Effector CD4-positive, alpha-beta T cell (primary cell): Measurements from ENCODE around the gene GBF1.

ENCODE experiments used
- DNase-seq: peaks from one replicate; pipeline ENCODE4 v3.0.0-alpha.2; 2020

Gene GBF1

DNA sequence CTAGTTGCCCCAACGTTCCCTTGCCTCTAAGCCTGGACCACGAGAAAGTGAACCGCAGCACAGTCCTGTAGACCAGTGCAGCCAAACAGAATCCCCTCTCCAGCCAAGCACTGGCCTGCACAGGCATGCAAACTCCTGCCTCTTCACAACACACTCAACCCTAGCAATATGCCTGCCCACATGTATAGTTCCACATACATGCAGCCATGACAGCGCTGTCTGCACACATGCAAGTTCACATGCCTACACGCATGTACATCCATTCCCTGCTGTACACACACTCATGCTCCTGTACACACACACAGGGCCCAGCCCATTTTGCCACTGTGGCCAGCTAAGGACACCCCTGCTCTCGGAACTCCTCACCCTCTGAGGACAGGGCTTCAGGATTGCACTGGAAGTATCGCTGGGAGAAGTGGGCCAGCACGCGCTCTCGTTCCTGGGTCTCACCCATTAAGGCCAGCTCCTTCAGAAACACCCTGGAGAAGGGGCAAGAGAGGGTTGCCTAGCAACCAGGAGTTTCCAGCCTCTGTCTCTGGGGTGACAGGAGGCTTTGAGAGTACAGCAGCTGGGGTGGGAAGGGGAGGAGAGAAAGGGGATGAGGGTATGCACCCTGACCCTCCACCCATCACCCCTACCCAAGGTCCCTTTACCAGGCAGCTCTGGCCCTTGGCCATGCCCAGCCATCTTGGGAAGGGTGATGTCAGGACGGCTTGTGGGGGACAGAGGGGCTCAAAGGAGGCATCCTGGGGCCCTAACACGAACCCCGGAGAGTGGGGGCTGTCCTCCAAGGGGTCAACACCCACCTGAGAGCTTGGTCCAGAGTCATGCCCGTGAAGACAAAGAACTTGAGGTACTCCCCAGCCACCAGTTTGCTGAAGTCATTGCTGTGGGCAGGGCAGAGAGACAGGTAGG lies 166.3 kb downstream of the GBF1 start:
- no peak for DNase-seq

DNA sequence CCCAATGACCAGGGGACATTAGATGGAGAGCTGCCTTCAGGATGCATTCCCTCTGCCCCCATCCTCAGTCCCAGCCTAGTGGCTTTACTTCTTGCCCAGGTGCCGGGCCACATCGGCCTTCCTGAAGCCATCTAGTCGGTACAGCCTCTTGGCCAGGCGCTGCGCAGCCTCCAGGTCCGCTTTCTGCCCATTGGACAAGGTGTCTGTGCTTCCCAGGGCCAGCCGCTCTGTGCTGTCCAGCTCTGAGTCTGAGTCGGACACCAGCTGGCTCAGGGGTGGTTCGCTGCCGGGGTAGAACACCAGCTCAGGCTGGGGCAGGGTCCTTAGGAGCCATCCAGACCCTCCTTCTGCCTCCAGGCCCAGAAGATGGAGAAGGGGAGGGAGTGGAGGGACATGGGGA lies 167.0 kb downstream of the GBF1 start:
- no peak for DNase-seq

- no peak for DNase-seq
These were observed 167.8 kb downstream of the GBF1 start for GRCh38 chr10:102413053-102413705.

GRCh38 chr10:102413806-102414561 lies 168.7 kb downstream of the GBF1 start:
- DNase-seq = no peak

DNA sequence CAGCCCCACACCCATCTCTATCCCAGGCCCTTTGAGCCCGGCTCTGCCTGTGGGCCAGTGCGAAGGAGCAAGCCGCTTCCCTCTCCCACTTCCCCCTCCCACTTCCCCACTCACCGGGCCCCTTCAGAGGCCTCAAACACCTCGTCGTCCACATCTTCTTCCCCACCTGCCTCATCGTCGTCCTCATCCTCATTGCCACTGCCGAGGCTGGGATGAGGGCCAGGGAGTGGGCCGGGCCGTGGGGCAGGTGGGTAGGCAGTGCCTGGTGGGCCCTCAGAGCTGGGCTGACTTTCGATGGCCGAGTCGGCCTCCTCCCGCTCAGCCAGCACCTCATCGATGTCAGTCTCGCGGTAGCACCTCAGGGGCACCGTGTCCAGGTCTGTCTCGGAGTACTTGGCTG lies 169.4 kb downstream of the GBF1 start:
- no peak for DNase-seq

GRCh38 chr10:102416283-102416682 lies 171.0 kb downstream of the GBF1 start:
- no peak for DNase-seq

GRCh38 chr10:102416695-102417094 lies 171.4 kb downstream of the GBF1 start:
- DNase-seq = no peak

GRCh38 chr10:102418622-102419268 lies 173.4 kb downstream of the GBF1 start, which contains the start of gene PSD:
Gene PSD (minus strand): TSS chr10:102418785. CDS start chr10:102417038, 1,747 bp downstream.
- no peak for DNase-seq

DNA sequence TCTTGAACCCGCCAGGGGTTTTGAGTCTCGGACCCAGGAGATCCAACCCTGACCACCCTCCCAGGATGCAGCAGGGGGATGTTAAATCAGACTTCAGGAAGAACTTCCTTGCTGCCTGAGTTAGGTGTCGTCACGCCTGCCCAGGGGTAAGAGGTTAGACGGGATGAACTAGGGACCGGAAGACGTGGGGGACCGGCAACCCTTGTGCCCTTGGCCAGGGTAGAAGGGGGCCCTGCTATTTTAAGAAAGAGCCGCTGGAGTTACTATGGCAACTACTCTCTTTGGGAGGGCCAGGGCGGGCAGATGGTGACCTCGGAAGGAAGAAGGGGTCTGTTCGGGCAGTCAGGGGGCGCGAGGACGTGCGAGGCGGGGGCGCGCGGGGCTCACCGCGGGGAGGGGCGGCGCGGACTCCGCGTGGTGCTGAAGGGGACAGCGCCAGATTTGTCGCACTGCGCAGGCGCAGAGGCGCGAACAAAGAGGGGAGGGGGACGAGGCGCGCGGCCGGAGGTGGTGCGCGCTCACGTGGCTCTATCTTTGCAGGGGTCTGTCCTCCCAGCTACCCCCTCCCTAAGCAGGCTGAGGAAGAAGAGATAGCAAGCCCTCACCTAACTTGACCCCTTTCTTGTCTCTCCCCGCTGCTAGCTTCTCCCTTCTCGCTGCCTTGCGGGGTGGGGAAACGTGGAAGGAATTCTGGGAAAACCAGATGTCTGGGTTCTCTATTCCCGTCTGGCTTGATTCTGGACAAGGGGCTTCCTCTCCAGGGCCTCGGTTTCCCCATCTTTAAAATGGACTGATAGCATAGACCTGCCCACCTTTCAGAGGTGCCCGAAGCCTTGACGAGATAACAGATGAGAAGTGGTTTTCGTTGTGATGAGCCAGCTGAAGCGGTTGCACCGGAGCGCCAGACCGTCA lies 174.2 kb downstream of the GBF1 start:
- DNase-seq = peak; percentile 65

DNA sequence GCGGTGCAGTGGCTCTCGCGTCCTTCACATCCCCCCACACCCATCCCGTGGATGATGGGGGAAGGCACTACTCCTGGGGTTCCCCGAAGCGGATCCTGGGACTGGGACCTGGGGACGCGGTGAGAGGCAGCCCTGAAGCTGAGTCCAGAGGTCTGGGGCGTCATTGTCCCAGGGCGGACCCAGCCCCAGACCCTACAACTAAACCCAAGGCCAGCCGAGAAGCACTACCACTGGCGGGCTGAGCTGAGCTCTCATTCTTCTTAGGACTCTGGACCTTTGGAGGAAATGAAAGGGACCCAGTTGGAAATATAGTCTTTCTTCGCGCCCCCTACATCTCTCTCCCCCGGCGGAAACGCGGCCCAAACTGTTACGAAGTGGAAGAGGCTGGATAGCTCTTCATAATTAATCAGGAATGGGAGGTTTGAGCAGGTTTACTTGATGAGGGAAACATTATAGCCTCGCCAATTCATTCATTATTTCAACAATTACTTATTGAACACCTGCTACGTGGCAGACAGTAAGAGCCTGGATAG lies 174.9 kb downstream of the GBF1 start:
- no peak for DNase-seq

DNA sequence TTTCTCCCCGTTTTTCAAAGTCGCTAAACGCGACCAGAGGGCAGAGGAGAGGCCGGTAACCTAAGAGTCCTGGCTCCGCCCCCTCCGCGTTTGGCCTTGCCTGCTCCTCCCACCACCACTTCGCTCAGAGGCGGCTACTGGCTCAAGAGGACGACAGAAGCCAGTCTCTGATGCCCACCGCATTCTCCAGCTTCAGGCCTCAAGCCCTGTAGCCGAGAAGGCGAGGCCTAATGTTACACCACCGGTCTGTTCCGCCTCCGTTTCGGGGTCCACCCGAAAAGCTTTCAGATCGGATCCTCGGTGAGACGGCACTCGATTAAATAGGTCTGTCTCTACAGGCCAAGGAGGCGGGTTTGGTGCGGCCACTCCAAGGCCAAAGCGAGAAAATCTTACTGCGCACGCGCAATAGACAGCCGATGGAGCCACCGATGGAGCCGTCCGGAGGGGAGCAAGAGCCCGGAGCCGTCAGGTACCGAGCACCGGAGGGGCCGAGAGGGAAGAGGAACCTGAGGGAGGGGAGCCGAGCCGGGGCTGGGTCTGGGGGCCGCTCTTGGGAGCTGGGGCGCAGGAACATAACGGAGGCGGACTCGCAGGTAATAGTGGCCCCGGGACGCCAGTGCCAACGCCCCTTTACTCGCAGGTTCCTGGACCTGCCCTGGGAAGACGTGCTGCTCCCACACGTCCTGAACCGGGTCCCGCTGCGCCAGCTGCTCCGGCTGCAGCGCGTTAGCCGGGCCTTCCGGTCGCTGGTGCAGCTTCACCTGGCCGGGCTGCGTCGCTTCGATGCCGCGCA lies 175.6 kb downstream of the GBF1 start, which contains the start of gene FBXL15:
TSS of gene FBXL15 (plus strand) at position 123 of the 793 bp plus-strand sequence. CDS start at position 417, 294 bp downstream.
- DNase-seq = peak; percentile 88

- DNase-seq = no peak
These were observed 176.1 kb downstream of the GBF1 start for GRCh38 chr10:102421507-102421756.

- no peak for DNase-seq
These were observed 176.6 kb downstream of the GBF1 start for GRCh38 chr10:102421757-102422512.

- no peak for DNase-seq
These were observed 177.3 kb downstream of the GBF1 start for GRCh38 chr10:102422545-102423129.

DNA sequence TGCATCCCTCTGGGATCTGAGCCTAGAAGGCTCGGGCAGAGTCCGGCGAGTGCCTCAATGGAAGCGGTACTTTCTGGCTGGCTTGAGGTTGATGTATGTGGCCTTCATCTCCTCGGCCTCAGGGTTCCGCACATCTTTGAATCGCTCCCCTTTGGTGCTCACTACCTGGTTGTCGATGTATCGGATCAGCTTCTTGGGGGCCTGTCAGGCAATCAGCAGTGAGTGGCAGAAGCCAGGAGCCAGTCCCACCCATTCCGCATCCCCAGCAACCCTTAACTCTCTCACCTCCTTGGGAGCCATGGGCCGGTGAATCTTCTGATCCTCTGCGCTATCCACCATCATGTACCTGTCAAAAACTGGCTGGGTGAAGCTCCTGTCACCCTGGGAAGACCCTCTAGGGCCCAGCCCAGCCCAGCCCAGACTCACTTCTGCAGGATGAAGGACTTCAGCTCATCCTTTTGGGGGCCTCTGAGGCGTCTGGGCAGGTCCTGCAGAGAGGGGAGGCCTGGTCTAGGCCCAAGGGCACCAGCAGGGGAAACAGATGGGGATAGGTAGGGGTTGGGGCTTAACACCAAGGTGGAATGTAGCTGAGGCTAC lies 178.1 kb downstream of the GBF1 start:
- no peak for DNase-seq

DNA sequence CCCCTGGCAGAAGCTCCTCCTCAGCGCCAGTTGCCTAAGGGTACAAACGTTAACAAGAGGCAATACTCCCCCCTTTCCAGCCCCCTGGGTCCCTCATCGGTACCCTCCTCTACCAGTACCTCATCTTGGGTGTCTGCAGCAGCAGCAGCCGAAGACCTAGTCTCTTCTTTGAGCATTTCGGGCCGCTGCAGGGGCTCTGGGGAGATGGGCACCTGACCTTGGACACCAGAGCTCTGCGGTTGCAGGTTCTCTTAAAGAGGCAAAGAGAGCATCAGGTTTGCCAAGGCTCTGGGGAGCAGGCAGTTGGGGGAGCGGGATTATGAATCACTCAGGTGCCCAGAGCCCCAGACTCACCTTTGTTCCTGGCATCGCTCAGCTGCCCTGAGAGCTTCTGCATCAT lies 178.8 kb downstream of the GBF1 start:
- DNase-seq = no peak

DNA sequence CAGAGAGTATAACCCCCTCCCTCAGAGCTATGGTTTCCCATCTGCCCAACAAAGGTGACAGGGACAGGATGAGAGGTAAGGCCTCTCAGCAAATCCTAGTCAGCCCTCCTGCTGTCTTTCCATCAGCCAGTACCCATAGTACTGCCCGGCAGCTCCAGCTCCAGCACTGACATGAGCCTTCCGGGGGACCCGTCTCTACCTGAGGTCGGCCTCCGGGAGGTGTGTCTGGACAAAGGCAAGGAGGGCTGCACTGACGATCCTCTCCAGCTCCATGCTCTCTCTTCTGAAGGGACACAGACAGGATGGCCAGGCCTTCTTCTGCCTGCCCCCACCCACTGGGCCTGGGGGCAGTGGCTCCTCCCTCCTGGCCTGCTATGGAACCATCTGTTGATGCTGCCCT lies 179.6 kb downstream of the GBF1 start:
- DNase-seq = no peak

- DNase-seq = no peak
These were observed 180.1 kb downstream of the GBF1 start for GRCh38 chr10:102425444-102425843.

GRCh38 chr10:102426803-102427287 lies 181.5 kb downstream of the GBF1 start:
- DNase-seq = no peak
